HG02973 (cell line): Measurements from ENCODE around the gene GALNT16.

Experiments
- ATAC-seq: cut with Tn5 transposase; IDR thresholded peaks from one replicate; pipeline ENCODE4 v1.9.1; 2021; ENCODE audit warnings: moderate library complexity; ENCODE audit not compliant: unreplicated experiment

The GALNT16 gene

DNA sequence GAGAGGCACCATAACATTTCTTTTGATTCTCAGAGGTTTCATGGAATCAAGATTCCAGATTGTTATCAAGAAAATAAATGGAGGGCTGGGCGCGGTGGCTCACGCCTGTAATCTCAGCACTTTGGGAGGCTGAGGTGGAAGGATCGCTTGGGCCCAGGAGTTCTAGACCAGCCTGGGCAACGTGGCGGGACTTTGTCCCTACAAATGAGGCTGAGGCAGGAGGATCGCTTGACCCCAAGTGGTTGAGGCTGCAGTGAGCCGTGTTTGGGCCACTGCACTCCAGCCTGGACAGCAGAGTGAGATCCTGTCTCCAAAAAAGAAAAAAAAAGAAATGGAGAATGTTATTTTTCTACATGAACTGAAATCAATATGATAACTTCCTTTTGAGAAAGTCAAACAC, 139.8 kb downstream of the GALNT16 start:
- ATAC-seq, result no peak

DNA sequence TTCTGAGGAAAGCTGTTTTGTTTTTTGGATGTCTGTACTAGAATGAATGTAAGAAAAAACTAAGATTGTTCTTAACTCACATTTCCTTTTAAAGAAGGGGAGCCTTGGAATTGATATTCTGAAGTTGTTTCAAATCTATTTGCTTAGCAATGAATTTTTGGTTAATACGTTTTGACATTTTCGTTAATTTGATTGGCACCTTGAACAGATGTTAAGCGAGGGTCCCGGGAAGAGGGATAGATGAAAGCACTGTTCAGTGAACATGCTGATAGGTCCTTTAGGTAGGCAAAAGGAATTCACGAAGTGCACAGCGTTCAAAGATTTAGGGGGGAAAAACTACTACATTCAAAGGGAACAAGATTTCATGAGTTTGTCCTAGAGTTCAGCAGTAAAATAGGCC, 140.2 kb downstream of the GALNT16 start:
- ATAC-seq, result no peak

DNA sequence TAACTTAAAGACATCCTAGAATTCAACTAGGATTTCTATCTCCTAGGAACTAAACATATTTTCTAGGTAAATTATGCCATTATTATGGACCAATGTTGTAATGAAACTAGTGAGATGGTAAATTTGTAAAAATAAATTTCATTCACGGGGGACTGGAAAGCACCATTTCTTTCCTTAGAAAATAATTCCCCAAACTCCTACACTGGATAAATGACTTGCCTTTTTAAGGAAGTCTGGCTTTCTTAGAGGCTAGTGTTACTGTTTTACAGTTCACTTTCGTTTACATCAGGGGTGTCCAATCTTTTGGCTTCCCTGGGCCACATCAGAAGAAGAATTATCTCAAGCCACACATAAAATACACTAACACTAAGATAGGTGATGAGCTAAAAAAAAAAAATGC, 141.9 kb downstream of the GALNT16 start:
- ATAC-seq, result no peak

DNA sequence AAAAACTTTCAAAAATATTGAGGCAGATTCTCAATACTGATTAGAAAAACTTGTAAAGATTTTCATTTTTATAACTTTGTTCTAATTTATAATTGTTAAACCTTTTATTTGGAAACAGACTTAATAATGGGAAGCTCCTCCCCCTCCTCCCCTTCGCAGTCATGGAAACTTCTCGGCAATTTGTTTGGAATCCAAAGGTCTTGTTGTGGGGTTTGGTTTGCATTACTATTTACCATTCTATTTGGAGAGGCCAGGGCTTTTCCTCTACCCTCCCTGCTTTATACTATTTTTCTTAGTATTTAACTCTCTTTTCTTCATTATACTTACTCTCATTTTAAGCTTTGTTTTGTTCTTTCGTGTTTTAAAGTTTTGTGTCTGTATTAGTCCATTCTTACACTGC, 144.5 kb downstream of the GALNT16 start:
- ATAC-seq, result no peak

DNA sequence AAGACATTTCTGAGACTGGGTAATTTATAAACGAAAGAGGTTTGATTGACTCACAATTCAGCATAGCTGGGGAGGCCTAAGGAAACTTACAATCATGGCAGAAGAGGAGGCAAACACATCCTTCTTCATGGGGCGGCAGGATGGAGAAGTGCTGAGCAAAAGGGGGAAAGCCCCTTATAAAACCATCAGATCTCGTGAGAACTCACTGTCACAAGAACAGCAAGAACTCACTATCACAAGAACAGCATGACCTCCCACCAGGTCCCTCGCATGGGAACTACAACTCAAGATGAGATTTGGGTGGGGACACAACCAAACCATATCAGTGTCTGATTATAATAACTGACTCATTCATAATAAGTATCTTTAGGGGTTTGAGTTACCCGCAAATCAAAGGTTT, 144.9 kb downstream of the GALNT16 start:
- ATAC-seq, result no peak

DNA sequence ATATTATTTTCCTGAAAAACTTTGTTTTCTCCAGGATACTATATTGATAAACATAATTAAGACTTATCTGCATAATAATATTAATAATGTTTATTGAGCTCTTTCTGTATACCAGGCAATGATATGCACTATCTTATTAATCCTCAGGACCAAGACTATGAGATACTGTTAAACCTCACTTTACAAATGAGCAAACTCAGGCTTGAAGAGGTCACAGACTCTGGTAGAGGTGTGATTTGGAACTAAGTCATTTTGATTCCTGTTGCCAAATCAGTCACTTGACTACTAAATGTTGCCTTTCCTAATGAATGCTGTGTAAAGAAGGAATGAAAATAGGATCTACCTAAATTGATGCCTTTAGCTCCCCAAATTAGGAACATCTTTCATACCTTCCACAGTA, 145.8 kb downstream of the GALNT16 start:
- ATAC-seq, result no peak
